H1 (cell line): ENCODE data around the gene KIF26A. TPM values are rescaled to one million over a fixed set of nuclear protein-coding genes. Genes with fewer than 3 reads are reported as not detected.

Experiments
- FOSL1 ChIP-seq: IDR thresholded peaks from 2 replicates; pipeline ENCODE4 v1.6.1; 2011; ENCODE audit warnings: mild to moderate bottlenecking, low read depth, low read length, moderate library complexity; ENCODE audit not compliant: insufficient read depth
- HDAC6 ChIP-seq: IDR thresholded peaks from one replicate; pipeline ENCODE4 v1.7.1; 2012; ENCODE audit warnings: low read depth, mild to moderate bottlenecking, inconsistent platforms, low read length, moderate library complexity
- JUND ChIP-seq: IDR thresholded peaks from 2 replicates; pipeline ENCODE4 v1.6.1; 2011; ENCODE audit warnings: mild to moderate bottlenecking, improper control_type of control experiment, low read length
- TCF12 ChIP-seq: IDR thresholded peaks from 2 replicates; pipeline ENCODE4 v1.6.1; 2011; ENCODE audit warnings: low read depth, mild to moderate bottlenecking, low read length
- polyA plus RNA-seq, 7 experiments: library from polyadenylated mRNA; depleted of rRNA in 3 of 7; stranded (reverse) in 5 of 7; unstranded in 2 of 7; fragments of >200 nt in 5 of 7; fragments of 200-250 nt in 2 of 7; gene quantifications; 1 replicate in 5 of 7; 2 replicates in 1 of 7; 4 replicates in 1 of 7; pipeline versions ENCODE4 v1.2.1 to v1.2.3, GENCODE V29; 2011 to 2013; ENCODE audit warnings: missing spikeins in 2 of 7, mixed read lengths in 2 of 7
- total RNA-seq: library from RNA; stranded (reverse); fragmentation: NEBNext Ultra II Directional; extraction: Animal tissue kit (Norgen Biotek cat#: 25700); gene quantifications from 2 replicates; pipeline ENCODE4 v1.2.1, GENCODE V29; 2021
- TF ChIP-seq, protein P1 (sequence below): fragments of 300-600 bp; sonication (generic); IDR thresholded peaks from 2 replicates; pipeline ENCODE4 v1.7.1; 2012; ENCODE audit warnings: low read length, moderate library complexity, mild to moderate bottlenecking, inconsistent platforms; ENCODE audit not compliant: insufficient replicate concordance

Gene KIF26A
- total and polyA plus RNA-seq, 2 of the 8 experiments (the other 6 are each of a cell fraction or from before 2014, with no cell fraction given) = 11.5 to 41.6 TPM

DNA sequence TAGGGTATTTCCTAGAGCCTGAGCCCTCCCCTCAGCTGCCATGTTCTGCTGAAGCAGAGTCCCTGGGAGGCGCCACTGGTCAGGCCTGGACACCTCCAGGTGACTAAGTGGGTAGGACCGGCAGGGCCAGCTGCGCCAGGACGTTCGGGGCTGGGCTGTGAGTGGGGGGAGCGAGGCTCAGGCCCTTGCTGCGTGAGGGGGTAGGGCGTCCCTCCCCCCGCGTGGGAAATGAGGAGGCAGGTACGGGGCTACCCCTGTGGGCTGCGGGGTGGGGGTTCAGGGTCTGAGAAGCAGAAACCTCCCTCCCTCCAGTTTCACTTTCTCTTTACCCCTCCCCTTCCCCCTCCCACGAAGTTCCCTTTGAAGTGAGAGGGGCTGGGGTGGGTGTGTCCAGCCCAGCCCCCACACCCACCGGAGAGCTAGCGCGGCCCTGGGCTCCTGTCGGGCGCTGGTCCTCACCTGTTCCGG, 22.1 kb upstream of the KIF26A start (continued):
- TF ChIP-seq, protein P1, sequence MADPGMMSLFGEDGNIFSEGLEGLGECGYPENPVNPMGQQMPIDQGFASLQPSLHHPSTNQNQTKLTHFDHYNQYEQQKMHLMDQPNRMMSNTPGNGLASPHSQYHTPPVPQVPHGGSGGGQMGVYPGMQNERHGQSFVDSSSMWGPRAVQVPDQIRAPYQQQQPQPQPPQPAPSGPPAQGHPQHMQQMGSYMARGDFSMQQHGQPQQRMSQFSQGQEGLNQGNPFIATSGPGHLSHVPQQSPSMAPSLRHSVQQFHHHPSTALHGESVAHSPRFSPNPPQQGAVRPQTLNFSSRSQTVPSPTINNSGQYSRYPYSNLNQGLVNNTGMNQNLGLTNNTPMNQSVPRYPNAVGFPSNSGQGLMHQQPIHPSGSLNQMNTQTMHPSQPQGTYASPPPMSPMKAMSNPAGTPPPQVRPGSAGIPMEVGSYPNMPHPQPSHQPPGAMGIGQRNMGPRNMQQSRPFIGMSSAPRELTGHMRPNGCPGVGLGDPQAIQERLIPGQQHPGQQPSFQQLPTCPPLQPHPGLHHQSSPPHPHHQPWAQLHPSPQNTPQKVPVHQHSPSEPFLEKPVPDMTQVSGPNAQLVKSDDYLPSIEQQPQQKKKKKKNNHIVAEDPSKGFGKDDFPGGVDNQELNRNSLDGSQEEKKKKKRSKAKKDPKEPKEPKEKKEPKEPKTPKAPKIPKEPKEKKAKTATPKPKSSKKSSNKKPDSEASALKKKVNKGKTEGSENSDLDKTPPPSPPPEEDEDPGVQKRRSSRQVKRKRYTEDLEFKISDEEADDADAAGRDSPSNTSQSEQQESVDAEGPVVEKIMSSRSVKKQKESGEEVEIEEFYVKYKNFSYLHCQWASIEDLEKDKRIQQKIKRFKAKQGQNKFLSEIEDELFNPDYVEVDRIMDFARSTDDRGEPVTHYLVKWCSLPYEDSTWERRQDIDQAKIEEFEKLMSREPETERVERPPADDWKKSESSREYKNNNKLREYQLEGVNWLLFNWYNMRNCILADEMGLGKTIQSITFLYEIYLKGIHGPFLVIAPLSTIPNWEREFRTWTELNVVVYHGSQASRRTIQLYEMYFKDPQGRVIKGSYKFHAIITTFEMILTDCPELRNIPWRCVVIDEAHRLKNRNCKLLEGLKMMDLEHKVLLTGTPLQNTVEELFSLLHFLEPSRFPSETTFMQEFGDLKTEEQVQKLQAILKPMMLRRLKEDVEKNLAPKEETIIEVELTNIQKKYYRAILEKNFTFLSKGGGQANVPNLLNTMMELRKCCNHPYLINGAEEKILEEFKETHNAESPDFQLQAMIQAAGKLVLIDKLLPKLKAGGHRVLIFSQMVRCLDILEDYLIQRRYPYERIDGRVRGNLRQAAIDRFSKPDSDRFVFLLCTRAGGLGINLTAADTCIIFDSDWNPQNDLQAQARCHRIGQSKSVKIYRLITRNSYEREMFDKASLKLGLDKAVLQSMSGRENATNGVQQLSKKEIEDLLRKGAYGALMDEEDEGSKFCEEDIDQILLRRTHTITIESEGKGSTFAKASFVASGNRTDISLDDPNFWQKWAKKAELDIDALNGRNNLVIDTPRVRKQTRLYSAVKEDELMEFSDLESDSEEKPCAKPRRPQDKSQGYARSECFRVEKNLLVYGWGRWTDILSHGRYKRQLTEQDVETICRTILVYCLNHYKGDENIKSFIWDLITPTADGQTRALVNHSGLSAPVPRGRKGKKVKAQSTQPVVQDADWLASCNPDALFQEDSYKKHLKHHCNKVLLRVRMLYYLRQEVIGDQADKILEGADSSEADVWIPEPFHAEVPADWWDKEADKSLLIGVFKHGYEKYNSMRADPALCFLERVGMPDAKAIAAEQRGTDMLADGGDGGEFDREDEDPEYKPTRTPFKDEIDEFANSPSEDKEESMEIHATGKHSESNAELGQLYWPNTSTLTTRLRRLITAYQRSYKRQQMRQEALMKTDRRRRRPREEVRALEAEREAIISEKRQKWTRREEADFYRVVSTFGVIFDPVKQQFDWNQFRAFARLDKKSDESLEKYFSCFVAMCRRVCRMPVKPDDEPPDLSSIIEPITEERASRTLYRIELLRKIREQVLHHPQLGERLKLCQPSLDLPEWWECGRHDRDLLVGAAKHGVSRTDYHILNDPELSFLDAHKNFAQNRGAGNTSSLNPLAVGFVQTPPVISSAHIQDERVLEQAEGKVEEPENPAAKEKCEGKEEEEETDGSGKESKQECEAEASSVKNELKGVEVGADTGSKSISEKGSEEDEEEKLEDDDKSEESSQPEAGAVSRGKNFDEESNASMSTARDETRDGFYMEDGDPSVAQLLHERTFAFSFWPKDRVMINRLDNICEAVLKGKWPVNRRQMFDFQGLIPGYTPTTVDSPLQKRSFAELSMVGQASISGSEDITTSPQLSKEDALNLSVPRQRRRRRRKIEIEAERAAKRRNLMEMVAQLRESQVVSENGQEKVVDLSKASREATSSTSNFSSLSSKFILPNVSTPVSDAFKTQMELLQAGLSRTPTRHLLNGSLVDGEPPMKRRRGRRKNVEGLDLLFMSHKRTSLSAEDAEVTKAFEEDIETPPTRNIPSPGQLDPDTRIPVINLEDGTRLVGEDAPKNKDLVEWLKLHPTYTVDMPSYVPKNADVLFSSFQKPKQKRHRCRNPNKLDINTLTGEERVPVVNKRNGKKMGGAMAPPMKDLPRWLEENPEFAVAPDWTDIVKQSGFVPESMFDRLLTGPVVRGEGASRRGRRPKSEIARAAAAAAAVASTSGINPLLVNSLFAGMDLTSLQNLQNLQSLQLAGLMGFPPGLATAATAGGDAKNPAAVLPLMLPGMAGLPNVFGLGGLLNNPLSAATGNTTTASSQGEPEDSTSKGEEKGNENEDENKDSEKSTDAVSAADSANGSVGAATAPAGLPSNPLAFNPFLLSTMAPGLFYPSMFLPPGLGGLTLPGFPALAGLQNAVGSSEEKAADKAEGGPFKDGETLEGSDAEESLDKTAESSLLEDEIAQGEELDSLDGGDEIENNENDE = no peak
- no peak for TF ChIP-seq TCF12
- TF ChIP-seq FOSL1 = no peak
- TF ChIP-seq HDAC6 = no peak
- TF ChIP-seq JUND = no peak
